ENCODE measurements around the gene ANAPC1.
"Not testable (repeated sequence)": the region's sequence is repeated elsewhere in the genome, so short reads cannot be mapped to it uniquely, and the experiment has no call there.

GRCh38 chr2:111768266-111769190, 115.5 kb downstream of the ANAPC1 start:
- not testable (repeated sequence) for TF ChIP-seq CTCF (IDR thresholded peaks at IDR 0.05; ENCODE audit: low read length); EZH2 (IDR thresholded peaks at IDR 0.05; ENCODE audit: borderline replicate concordance, low read length)
